Smooth muscle cell (in vitro differentiated cells): ENCODE data around the gene HDAC4. TPM values are rescaled to one million over a fixed set of nuclear protein-coding genes. Genes with fewer than 3 reads are reported as not detected.

Source experiments
- DNase-seq: peaks from one replicate; lab custom pipeline; 2025; ENCODE audit not compliant: unreplicated experiment; lab: John Stamatoyannopoulos, UW
- H2AFZ ChIP-seq: fragments of 200-600 bp; sonication (generic); 2 replicates; pipeline ENCODE4 v1.6.0; 2016; ENCODE audit warnings: antibody characterized with exemption, low read depth, mild to moderate bottlenecking
- H3F3A ChIP-seq: fragments of 200-600 bp; sonication (generic); 2 replicates; pipeline ENCODE4 v1.6.0; 2017; ENCODE audit warnings: antibody characterized with exemption, low read depth
- H3K27ac ChIP-seq: fragments of 200-600 bp; sonication (generic); 2 replicates; pipeline ENCODE4 v1.5.1; 2016; ENCODE audit warnings: low read depth, mild to moderate bottlenecking
- H3K27me3 ChIP-seq: fragments of 200-600 bp; sonication (generic); 2 replicates; pipeline ENCODE4 v1.6.1; 2016; ENCODE audit warnings: low read depth, mild to moderate bottlenecking
- H3K36me3 ChIP-seq: fragments of 200-600 bp; sonication (generic); 2 replicates; pipeline ENCODE4 v1.5.1; 2016; ENCODE audit warnings: low read depth
- H3K4me1 ChIP-seq: fragments of 200-600 bp; sonication (generic); 2 replicates; pipeline ENCODE4 v1.5.1; 2016; ENCODE audit warnings: low read depth
- H3K4me2 ChIP-seq: fragments of 200-600 bp; sonication (generic); 2 replicates; pipeline ENCODE4 v1.6.0; 2016; ENCODE audit warnings: mild to moderate bottlenecking
- H3K4me3 ChIP-seq: fragments of 200-600 bp; sonication (generic); 2 replicates; pipeline ENCODE4 v1.5.1; 2016; ENCODE audit warnings: mild to moderate bottlenecking
- H3K79me2 ChIP-seq: fragments of 200-600 bp; sonication (generic); 2 replicates; pipeline ENCODE4 v1.6.0; 2016; ENCODE audit warnings: low read depth, mild to moderate bottlenecking
- H3K9ac ChIP-seq: fragments of 200-600 bp; sonication (generic); 2 replicates; pipeline ENCODE4 v1.6.0; 2016; ENCODE audit warnings: low read depth
- H3K9me3 ChIP-seq: fragments of 200-600 bp; sonication (generic); replicated peaks from 2 replicates; pipeline ENCODE4 v1.5.1; 2016; ENCODE audit warnings: low read depth
- H4K20me1 ChIP-seq: fragments of 200-600 bp; sonication (generic); 2 replicates; pipeline ENCODE4 v1.6.0; 2016; ENCODE audit warnings: low read depth
- WGBS: methylation state at CpG from one replicate; pipeline ENCODE4 v1.1.7; 2016; ENCODE audit warnings: low lambda C conversion rate; 5-methylcytosine and 5-hydroxymethylcytosine counted together
- polyA plus RNA-seq: library from polyadenylated mRNA; unstranded; fragments of >200 nt; fragmentation: Nextera tagmentation; extraction: Ambion mirVana; gene quantifications from 2 replicates; pipeline ENCODE4 v1.2.1, GENCODE V29; 2016
- total RNA-seq: library from RNA; depleted of rRNA; stranded (reverse); fragments of >200 nt; gene quantifications from 2 replicates; pipeline ENCODE4 v1.2.3, GENCODE V29; 2014
- TF ChIP-seq, protein P1 (sequence below): fragments of 200-600 bp; sonication (generic); IDR thresholded peaks from 2 replicates; pipeline ENCODE4 v1.5.1; 2017; ENCODE audit warnings: borderline replicate concordance, mild to moderate bottlenecking, antibody characterized with exemption; ENCODE audit not compliant: insufficient read depth, poor library complexity, severe bottlenecking

The HDAC4 gene
- total and polyA plus RNA-seq, 2 experiments from 2014 or later = 6.2 to 35.7 TPM

DNA sequence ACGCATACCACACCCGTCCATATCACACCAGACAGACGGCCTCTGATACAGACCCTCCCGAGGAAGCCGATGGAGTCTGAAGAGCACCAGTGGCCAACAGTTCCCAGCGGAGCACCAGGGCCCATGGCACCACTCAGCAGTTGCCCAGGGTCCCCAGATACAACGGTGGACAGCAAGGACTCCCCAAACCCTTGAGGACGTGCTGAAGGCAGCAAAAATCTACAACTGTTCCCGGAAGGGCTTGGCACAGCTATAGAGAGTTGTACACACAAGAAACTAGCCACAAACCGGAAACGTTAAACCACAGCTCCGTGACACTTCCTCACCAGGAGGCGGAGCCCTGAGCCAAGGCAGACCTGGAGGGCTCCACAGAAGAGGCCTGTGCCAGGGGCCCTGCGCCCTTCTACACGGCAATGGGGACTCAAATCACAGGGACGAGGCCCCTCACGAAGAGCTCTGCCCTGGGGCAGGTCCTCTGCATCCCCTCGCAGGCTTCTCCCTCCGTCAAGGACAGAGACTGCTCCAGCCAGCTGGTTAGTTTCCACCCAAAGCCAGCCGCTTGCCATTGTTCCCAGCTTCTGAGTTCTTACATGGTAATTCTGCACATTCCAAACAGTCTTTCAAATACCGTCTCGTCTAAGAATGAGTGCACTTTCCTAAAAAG, 133.4 kb downstream of the HDAC4 start:
- Histone ChIP-seq H3K4me3 (no peak overlapping the region), H3K27ac (peak overlapping the region; percentile 60), H3K36me3 (no peaks in the 10 kb centered on the region), H2AFZ (no peak overlapping the region), H4K20me1 (peaks cover 12% of the 10 kb centered on the region), H3K9me3 (no peaks in the 10 kb centered on the region), H3K4me1 (peaks cover 25% of the 10 kb centered on the region), H3K79me2 (peaks cover 44% of the 10 kb centered on the region), H3F3A (no peaks in the 10 kb centered on the region), H3K4me2 (peak overlapping the region; percentile 62), H3K9ac (no peak overlapping the region), H3K27me3 (no peaks in the 10 kb centered on the region)
- TF ChIP-seq, protein P1, sequence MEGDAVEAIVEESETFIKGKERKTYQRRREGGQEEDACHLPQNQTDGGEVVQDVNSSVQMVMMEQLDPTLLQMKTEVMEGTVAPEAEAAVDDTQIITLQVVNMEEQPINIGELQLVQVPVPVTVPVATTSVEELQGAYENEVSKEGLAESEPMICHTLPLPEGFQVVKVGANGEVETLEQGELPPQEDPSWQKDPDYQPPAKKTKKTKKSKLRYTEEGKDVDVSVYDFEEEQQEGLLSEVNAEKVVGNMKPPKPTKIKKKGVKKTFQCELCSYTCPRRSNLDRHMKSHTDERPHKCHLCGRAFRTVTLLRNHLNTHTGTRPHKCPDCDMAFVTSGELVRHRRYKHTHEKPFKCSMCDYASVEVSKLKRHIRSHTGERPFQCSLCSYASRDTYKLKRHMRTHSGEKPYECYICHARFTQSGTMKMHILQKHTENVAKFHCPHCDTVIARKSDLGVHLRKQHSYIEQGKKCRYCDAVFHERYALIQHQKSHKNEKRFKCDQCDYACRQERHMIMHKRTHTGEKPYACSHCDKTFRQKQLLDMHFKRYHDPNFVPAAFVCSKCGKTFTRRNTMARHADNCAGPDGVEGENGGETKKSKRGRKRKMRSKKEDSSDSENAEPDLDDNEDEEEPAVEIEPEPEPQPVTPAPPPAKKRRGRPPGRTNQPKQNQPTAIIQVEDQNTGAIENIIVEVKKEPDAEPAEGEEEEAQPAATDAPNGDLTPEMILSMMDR = peak; percentile 8
- WGBS = 50% methylated on average over 22 of the region's 22 CpGs
- DNase-seq = no peak

DNA sequence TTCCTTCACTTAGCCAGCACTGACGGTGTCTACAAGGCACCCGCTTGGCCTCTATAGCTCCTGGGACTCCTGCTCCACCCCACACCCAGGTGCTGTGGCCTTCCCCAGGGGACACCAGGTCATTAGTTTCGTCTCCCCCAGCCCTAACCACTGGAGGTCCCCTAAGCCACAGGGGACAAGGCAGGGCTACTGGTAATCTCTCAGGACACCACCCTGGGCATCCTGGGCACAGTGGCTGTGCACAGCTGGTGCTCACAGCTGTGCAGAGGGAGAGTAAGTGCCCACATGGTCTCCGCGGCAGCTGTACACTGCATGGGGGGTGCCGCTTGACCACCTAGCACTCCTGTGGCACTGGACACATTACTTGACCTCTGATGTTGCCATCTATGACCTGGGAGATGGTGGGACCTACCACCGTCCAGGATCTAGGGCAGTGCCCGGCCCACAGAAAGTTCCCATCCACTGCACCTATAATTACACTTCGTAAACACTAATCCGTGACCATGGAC, 134.0 kb downstream of the HDAC4 start:
- Histone ChIP-seq H3K27me3 (no peaks in the 10 kb centered on the region), H3K9ac (no peak overlapping the region), H3K4me3 (no peak overlapping the region), H3K36me3 (no peaks in the 10 kb centered on the region), H2AFZ (no peak overlapping the region), H4K20me1 (peaks cover 12% of the 10 kb centered on the region), H3K4me1 (peaks cover 25% of the 10 kb centered on the region), H3K9me3 (no peaks in the 10 kb centered on the region), H3F3A (no peaks in the 10 kb centered on the region), H3K4me2 (peak overlapping the region; percentile 62), H3K27ac (peak overlapping the region; percentile 60), H3K79me2 (peaks cover 46% of the 10 kb centered on the region)
- WGBS = 97% methylated on average over 10 of the region's 10 CpGs
- no peak for DNase-seq
- TF ChIP-seq, protein P1 = no peak

DNA sequence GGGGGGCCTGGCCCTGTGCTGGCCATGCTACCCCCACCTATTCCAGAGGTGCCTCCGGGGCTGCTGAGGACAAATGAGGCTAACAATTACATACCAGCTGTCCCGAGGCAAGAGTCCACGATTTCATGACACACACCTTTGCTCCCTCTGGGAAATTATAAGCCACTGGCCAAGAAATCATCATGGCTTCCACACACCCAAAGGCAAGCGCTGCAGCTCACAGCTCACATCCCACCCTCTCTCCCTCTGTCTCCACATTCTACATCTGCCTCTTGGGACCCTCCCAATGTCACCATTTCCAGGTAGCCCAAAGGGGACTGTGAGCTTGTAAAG, 134.4 kb downstream of the HDAC4 start:
- Histone ChIP-seq H4K20me1 (peaks cover 12% of the 10 kb centered on the region), H3K4me2 (no peak overlapping the region), H3K9me3 (no peaks in the 10 kb centered on the region), H3K36me3 (no peaks in the 10 kb centered on the region), H3K79me2 (peaks cover 46% of the 10 kb centered on the region), H3K9ac (no peak overlapping the region), H2AFZ (no peak overlapping the region), H3K27ac (no peak overlapping the region), H3K4me1 (peaks cover 25% of the 10 kb centered on the region), H3K4me3 (no peak overlapping the region), H3F3A (no peaks in the 10 kb centered on the region), H3K27me3 (no peaks in the 10 kb centered on the region)
- no peak for DNase-seq
- TF ChIP-seq, protein P1 = no peak
- WGBS = 94% methylated on average over 4 of the region's 4 CpGs
